OCI-LY7 (cell line): Measurements from ENCODE around the gene SNU13. TPM values are rescaled to one million over a fixed set of nuclear protein-coding genes. Genes with fewer than 3 reads are reported as not detected.

Source experiments
- BruUV-seq: library from RNA; stranded (reverse); fragments of 400-500 nt; replicated peaks from 2 replicates; lab custom pipeline; 2021; lab: Mats Ljungman, UMichigan
- CTCF ChIA-PET: fragments of 300-600 bp; sonication (Branson Sonifier 250); formaldehyde crosslinking; loops from one replicate; lab custom pipeline; 2022; ENCODE audit warnings: antibody characterized with exemption; ENCODE audit not compliant: unreplicated experiment; lab: Charles Lee
- POLR2A ChIA-PET: fragments of 300-600 bp; sonication (Branson Sonifier 250); formaldehyde crosslinking; loops from one replicate; lab custom pipeline; 2022; ENCODE audit warnings: antibody characterized with exemption; lab: Charles Lee
- DNase-seq: peaks from one replicate; pipeline ENCODE4 v3.0.0-alpha.2; 2015; ENCODE audit warnings: low spot score
- H2AFZ ChIP-seq: fragments of 200-600 bp; sonication (generic), shearing (Covaris generic); 2 replicates; pipeline ENCODE4 v1.6.1; 2014; ENCODE audit warnings: mild to moderate bottlenecking, antibody characterized with exemption, low read length, moderate library complexity
- H3K27ac ChIP-seq: fragments of 200-600 bp; sonication (generic); 2 replicates; pipeline ENCODE4 v1.5.1; 2014; ENCODE audit warnings: mixed run types, low read depth, mild to moderate bottlenecking, moderate library complexity, low read length, inconsistent platforms; ENCODE audit not compliant: poor library complexity, severe bottlenecking
- H3K36me3 ChIP-seq: fragments of 200-600 bp; sonication (generic); 2 replicates; pipeline ENCODE4 v1.6.1; 2014; ENCODE audit warnings: mild to moderate bottlenecking, antibody characterized with exemption, low read length, moderate library complexity, mixed read lengths; ENCODE audit not compliant: insufficient read depth
- H3K4me1 ChIP-seq: fragments of 200-600 bp; sonication (generic); 2 replicates; pipeline ENCODE4 v1.5.1; 2014; ENCODE audit warnings: mild to moderate bottlenecking, low read length; ENCODE audit not compliant: insufficient read depth, poor library complexity, severe bottlenecking
- H3K4me2 ChIP-seq: fragments of 200-600 bp; sonication (generic); 2 replicates; pipeline ENCODE4 v1.6.1; 2014; ENCODE audit warnings: mild to moderate bottlenecking, low read length
- H3K4me3 ChIP-seq: fragments of 200-600 bp; sonication (generic); 2 replicates; pipeline ENCODE4 v1.5.1; 2014; ENCODE audit warnings: mild to moderate bottlenecking, low read depth, low read length; ENCODE audit not compliant: poor library complexity, severe bottlenecking
- H3K79me2 ChIP-seq: fragments of 200-600 bp; sonication (generic); 2 replicates; pipeline ENCODE4 v1.6.1; 2016; ENCODE audit warnings: low read depth, mild to moderate bottlenecking, low read length, moderate library complexity, mixed read lengths; ENCODE audit not compliant: insufficient read depth
- H3K9me2 ChIP-seq: fragments of 200-600 bp; sonication (generic); 2 replicates; pipeline ENCODE4 v1.6.1; 2016; ENCODE audit warnings: mild to moderate bottlenecking, low read length, mixed read lengths; ENCODE audit not compliant: insufficient read depth
- H3K9me3 ChIP-seq: fragments of 200-600 bp; sonication (generic); 2 replicates; pipeline ENCODE4 v1.6.1; 2014; ENCODE audit warnings: mild to moderate bottlenecking, mixed run types, low read length, mixed read lengths
- H4K20me1 ChIP-seq: fragments of 200-600 bp; sonication (generic); 2 replicates; pipeline ENCODE4 v1.6.1; 2014; ENCODE audit warnings: mild to moderate bottlenecking, antibody characterized with exemption, low read length, moderate library complexity, mixed read lengths; ENCODE audit not compliant: insufficient read depth
- EZH2phosphoT487 ChIP-seq: fragments of 200-600 bp; sonication (generic); IDR thresholded peaks from 2 replicates; pipeline ENCODE4 v1.6.1; 2018; ENCODE audit warnings: low read depth, borderline replicate concordance, mild to moderate bottlenecking, mixed run types, antibody characterized with exemption, low read length, moderate library complexity, mixed read lengths
- intact Hi-C: fragments of 100-400 bp; cut with micrococcal nuclease; formaldehyde crosslinking; loops from one replicate; pipeline ENCODE4 v1.10.0; 2022; ENCODE audit not compliant: unreplicated experiment
- total RNA-seq, 2 experiments: library from RNA; depleted of rRNA in 1 of 2; stranded (reverse); fragments of >200 nt in 1 of 2; shearing (Covaris generic) in 1 of 2; gene quantifications; 2 replicates each; pipeline ENCODE4 v1.2.3, GENCODE V29; 2014 to 2022
- TF ChIP-seq, protein P1 (sequence below): fragments of 200-600 bp; sonication (generic); conservative IDR thresholded peaks from 2 replicates; pipeline ENCODE4 v1.5.1; 2014; ENCODE audit warnings: mild to moderate bottlenecking, antibody characterized with exemption, low read length, moderate library complexity, mixed read lengths

Gene SNU13
- total RNA-seq, 2 experiments from 2014 or later, result 199 to 246 TPM

DNA sequence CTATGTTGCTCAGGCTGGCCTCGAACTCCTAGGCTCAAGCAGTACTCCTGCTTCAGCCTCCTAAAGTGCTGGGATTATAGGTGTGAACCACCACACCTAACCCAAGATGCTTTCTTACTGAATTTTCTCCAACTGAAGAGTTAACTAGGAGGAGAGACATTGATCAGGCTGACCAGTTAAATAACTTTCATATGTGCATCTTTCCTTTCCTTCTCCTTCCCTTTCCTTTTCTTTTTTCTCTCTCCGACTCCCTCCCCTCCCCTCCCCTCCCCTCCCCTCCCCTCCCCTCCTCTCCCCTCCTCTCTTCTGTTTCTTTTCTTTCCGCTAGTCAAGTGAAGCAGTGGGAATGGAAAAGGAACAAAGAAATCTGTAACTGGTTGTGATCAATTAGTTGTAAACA is 40.9 kb downstream of the SNU13 start:
- Histone ChIP-seq H3K4me3 (no peak overlapping the region), H4K20me1 (no peaks in the 10 kb centered on the region), H3K9me2 (no peaks in the 10 kb centered on the region), H3K9me3 (no peaks in the 10 kb centered on the region), H3K27ac (no peak overlapping the region), H2AFZ (no peak overlapping the region), H3K4me1 (no peaks in the 10 kb centered on the region), H3K36me3 (peaks cover 95% of the 10 kb centered on the region), H3K4me2 (no peak overlapping the region), H3K79me2 (peaks cover 5% of the 10 kb centered on the region; the same call in 1 of the 2 replicates)
- CTCF ChIA-PET, result no interaction called here
- POLR2A ChIA-PET, result no interaction called here
- DNase-seq, result no peak
- BruUV-seq, result no TSS peak
- intact Hi-C loops, result no loop called here
- TF ChIP-seq EZH2phosphoT487, result no peak
- TF ChIP-seq, protein P1, sequence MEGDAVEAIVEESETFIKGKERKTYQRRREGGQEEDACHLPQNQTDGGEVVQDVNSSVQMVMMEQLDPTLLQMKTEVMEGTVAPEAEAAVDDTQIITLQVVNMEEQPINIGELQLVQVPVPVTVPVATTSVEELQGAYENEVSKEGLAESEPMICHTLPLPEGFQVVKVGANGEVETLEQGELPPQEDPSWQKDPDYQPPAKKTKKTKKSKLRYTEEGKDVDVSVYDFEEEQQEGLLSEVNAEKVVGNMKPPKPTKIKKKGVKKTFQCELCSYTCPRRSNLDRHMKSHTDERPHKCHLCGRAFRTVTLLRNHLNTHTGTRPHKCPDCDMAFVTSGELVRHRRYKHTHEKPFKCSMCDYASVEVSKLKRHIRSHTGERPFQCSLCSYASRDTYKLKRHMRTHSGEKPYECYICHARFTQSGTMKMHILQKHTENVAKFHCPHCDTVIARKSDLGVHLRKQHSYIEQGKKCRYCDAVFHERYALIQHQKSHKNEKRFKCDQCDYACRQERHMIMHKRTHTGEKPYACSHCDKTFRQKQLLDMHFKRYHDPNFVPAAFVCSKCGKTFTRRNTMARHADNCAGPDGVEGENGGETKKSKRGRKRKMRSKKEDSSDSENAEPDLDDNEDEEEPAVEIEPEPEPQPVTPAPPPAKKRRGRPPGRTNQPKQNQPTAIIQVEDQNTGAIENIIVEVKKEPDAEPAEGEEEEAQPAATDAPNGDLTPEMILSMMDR, result no peak

DNA sequence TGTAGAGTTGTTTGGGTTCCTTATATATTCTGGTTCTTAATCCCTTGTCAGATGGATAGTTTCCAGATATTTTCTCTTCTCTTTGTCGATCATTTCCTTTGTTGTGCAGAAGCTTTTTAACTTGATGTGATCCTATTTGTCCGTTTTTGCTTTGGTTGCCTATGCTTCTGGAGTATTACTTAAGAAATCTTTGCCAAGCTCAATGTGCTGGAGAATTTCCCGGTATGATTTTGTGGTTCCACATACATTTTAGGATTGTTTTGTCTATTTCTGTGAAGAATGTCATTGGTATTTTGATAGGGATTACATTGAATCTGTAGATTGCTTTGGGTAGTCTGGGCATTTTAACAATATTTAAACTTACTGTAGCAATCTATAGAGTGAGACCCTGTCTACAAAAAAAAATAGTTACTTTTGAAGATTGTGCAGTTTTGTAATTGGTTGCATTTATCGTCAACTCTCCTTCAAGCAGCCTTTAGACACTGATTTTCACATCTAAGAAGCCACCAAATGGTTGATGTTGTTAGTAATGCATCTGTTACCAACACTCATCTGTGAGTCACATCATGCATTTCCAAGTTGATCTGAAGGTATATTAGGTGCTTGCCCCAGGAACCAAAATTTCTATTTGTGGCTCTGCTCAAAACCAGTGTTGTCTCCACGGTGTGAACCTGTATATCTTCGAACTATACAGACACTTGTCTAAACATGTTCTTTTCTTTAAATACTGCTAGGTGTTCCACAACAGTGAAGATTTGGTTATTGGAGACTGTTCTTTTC is 46.1 kb downstream of the SNU13 start:
- Histone ChIP-seq H4K20me1 (no peaks in the 10 kb centered on the region; the same call in 1 of the 2 replicates), H3K27ac (no peak overlapping the region), H3K4me3 (no peak overlapping the region), H3K79me2 (peaks cover 24% of the 10 kb centered on the region; the same call in 1 of the 2 replicates), H3K4me2 (no peak overlapping the region), H3K4me1 (no peaks in the 10 kb centered on the region), H3K9me2 (no peaks in the 10 kb centered on the region), H2AFZ (no peak overlapping the region), H3K9me3 (no peaks in the 10 kb centered on the region), H3K36me3 (peaks cover 96% of the 10 kb centered on the region)
- TSS peak; percentile 31 for BruUV-seq
- no peak for DNase-seq
- intact Hi-C loops, result no loop called here
- CTCF ChIA-PET, result no interaction called here
- no peak for TF ChIP-seq EZH2phosphoT487
- TF ChIP-seq, protein P1, result no peak
- POLR2A ChIA-PET, result interaction anchor here (1.1 kb wide), 1 partner anchor 22 kb away, joined by 3 read pairs; no protein-coding TSS in a partner anchor

DNA sequence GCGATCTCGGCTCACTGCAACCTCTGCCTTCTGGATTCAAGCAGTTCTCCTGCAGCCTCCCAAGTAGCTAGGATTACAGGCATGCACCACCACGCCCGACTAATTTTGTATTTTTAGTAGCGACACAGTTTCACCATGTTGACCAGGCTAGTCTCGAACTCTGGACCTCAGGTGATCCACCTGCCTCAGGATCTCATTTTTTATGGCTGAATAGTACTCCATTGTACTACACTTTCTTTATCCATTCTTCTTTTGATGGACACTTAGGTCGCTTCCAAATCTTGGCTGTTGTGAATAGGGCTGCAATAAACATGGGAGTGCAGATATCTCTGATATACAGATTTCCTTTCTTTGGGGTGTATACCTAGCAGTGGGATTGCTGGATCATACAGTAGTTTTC is 46.8 kb downstream of the SNU13 start:
- no peaks in the 10 kb centered on the region; the same call in 1 of the 2 replicates for H4K20me1 ChIP-seq
- no peak overlapping the region for H3K27ac ChIP-seq
- ChIA-PET CTCF (no interaction called here), POLR2A (no interaction called here)
- no peak overlapping the region for H3K4me3 ChIP-seq
- no peaks in the 10 kb centered on the region for H3K4me1 ChIP-seq
- no TSS peak for BruUV-seq
- no peak for DNase-seq
- no peak overlapping the region for H2AFZ ChIP-seq
- peaks cover 23% of the 10 kb centered on the region; the same call in 1 of the 2 replicates for H3K79me2 ChIP-seq
- peaks cover 96% of the 10 kb centered on the region for H3K36me3 ChIP-seq
- intact Hi-C loops, result no loop called here
- no peaks in the 10 kb centered on the region for H3K9me2 ChIP-seq
- no peak for TF ChIP-seq EZH2phosphoT487
- TF ChIP-seq, protein P1, result no peak
- H3K9me3 ChIP-seq, result no peaks in the 10 kb centered on the region
- H3K4me2 ChIP-seq, result no peak overlapping the region
